ENCODE measurements around the gene DOCK6.

The DOCK6 gene

DNA sequence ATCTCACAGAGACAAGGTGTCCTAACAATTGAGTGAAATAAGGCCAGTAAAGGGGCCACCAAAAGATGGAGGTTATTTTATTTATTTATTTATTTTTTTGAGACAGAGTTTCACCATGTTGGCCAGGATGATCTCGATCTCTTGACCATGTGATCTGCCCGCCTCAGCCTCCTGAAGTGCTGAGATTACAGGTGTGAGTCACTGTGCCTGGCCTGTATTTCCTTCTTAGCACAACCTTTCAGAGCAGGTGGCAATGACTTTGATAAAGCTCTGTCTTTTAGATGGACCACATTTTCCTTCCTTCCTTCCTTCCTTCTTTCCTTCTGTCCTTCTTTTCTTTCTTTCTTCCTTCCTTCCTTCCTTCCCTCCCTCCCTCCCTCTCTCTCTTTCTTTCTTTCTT, 11.0 kb upstream of the DOCK6 start:
- TF ChIP-seq PPARA (CRISPR knock-in tag; IDR thresholded peaks at IDR 0.05; ENCODE audit: borderline replicate concordance), result no peak
- TF ChIP-seq ZNF8 (CRISPR knock-in tag; IDR thresholded peaks at IDR 0.05), result no peak
- TF ChIP-seq SNAI2 (CRISPR knock-in tag; IDR thresholded peaks at IDR 0.05), result no peak
- TF ChIP-seq, protein P1, sequence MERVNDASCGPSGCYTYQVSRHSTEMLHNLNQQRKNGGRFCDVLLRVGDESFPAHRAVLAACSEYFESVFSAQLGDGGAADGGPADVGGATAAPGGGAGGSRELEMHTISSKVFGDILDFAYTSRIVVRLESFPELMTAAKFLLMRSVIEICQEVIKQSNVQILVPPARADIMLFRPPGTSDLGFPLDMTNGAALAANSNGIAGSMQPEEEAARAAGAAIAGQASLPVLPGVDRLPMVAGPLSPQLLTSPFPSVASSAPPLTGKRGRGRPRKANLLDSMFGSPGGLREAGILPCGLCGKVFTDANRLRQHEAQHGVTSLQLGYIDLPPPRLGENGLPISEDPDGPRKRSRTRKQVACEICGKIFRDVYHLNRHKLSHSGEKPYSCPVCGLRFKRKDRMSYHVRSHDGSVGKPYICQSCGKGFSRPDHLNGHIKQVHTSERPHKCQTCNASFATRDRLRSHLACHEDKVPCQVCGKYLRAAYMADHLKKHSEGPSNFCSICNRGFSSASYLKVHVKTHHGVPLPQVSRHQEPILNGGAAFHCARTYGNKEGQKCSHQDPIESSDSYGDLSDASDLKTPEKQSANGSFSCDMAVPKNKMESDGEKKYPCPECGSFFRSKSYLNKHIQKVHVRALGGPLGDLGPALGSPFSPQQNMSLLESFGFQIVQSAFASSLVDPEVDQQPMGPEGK (CRISPR knock-in tag; IDR thresholded peaks at IDR 0.05; ENCODE audit: borderline replicate concordance), result no peak
- TF ChIP-seq ZC3H10 (CRISPR knock-in tag; IDR thresholded peaks at IDR 0.05), result no peak
- no peak for TF ChIP-seq GLIS3 (CRISPR knock-in tag; IDR thresholded peaks at IDR 0.05)
- TF ChIP-seq, protein P2, sequence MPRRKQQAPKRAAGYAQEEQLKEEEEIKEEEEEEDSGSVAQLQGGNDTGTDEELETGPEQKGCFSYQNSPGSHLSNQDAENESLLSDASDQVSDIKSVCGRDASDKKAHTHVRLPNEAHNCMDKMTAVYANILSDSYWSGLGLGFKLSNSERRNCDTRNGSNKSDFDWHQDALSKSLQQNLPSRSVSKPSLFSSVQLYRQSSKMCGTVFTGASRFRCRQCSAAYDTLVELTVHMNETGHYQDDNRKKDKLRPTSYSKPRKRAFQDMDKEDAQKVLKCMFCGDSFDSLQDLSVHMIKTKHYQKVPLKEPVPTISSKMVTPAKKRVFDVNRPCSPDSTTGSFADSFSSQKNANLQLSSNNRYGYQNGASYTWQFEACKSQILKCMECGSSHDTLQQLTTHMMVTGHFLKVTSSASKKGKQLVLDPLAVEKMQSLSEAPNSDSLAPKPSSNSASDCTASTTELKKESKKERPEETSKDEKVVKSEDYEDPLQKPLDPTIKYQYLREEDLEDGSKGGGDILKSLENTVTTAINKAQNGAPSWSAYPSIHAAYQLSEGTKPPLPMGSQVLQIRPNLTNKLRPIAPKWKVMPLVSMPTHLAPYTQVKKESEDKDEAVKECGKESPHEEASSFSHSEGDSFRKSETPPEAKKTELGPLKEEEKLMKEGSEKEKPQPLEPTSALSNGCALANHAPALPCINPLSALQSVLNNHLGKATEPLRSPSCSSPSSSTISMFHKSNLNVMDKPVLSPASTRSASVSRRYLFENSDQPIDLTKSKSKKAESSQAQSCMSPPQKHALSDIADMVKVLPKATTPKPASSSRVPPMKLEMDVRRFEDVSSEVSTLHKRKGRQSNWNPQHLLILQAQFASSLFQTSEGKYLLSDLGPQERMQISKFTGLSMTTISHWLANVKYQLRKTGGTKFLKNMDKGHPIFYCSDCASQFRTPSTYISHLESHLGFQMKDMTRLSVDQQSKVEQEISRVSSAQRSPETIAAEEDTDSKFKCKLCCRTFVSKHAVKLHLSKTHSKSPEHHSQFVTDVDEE (CRISPR knock-in tag; IDR thresholded peaks at IDR 0.05), result no peak
- no peak for TF ChIP-seq ESRRG (CRISPR knock-in tag; IDR thresholded peaks at IDR 0.05)
- TF ChIP-seq OSR1 (CRISPR knock-in tag; IDR thresholded peaks at IDR 0.05), result no peak
- TF ChIP-seq, protein P3, sequence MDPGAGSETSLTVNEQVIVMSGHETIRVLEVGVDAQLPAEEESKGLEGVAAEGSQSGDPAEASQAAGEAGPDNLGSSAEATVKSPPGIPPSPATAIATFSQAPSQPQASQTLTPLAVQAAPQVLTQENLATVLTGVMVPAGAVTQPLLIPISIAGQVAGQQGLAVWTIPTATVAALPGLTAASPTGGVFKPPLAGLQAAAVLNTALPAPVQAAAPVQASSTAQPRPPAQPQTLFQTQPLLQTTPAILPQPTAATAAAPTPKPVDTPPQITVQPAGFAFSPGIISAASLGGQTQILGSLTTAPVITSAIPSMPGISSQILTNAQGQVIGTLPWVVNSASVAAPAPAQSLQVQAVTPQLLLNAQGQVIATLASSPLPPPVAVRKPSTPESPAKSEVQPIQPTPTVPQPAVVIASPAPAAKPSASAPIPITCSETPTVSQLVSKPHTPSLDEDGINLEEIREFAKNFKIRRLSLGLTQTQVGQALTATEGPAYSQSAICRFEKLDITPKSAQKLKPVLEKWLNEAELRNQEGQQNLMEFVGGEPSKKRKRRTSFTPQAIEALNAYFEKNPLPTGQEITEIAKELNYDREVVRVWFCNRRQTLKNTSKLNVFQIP (CRISPR knock-in tag; IDR thresholded peaks at IDR 0.05; ENCODE audit: borderline replicate concordance, low read depth), result no peak
- TF ChIP-seq ZNF70 (CRISPR knock-in tag; IDR thresholded peaks at IDR 0.05), result no peak
- TF ChIP-seq ZFP3 (CRISPR knock-in tag; IDR thresholded peaks at IDR 0.05), result no peak
- TF ChIP-seq CREB5 (CRISPR knock-in tag; IDR thresholded peaks at IDR 0.05; ENCODE audit: low read depth), result no peak
- TF ChIP-seq, protein P4, sequence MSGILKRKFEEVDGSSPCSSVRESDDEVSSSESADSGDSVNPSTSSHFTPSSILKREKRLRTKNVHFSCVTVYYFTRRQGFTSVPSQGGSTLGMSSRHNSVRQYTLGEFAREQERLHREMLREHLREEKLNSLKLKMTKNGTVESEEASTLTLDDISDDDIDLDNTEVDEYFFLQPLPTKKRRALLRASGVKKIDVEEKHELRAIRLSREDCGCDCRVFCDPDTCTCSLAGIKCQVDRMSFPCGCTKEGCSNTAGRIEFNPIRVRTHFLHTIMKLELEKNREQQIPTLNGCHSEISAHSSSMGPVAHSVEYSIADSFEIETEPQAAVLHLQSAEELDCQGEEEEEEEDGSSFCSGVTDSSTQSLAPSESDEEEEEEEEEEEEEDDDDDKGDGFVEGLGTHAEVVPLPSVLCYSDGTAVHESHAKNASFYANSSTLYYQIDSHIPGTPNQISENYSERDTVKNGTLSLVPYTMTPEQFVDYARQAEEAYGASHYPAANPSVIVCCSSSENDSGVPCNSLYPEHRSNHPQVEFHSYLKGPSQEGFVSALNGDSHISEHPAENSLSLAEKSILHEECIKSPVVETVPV (CRISPR knock-in tag; IDR thresholded peaks at IDR 0.05), result no peak
- TF ChIP-seq TCF4 (CRISPR knock-in tag; IDR thresholded peaks at IDR 0.05; ENCODE audit: borderline replicate concordance), result no peak
- no peak for TF ChIP-seq ARNTL (CRISPR knock-in tag; IDR thresholded peaks at IDR 0.05; ENCODE audit: borderline replicate concordance, low read depth)
- no peak for TF ChIP-seq BACH2 (CRISPR knock-in tag; IDR thresholded peaks at IDR 0.05; ENCODE audit: borderline replicate concordance)
- ATAC-seq, result no peak

GRCh38 chr19:11269408-11269807, 7.1 kb upstream of the DOCK6 start:
- TF ChIP-seq TCF4 (CRISPR knock-in tag; IDR thresholded peaks at IDR 0.05; ENCODE audit: borderline replicate concordance) (no peak), ISL1 (CRISPR knock-in tag; IDR thresholded peaks at IDR 0.05) (no peak), SNAI2 (CRISPR knock-in tag; IDR thresholded peaks at IDR 0.05) (no peak), OSR1 (CRISPR knock-in tag; IDR thresholded peaks at IDR 0.05) (no peak), ZNF8 (CRISPR knock-in tag; IDR thresholded peaks at IDR 0.05) (no peak), ZFP3 (CRISPR knock-in tag; IDR thresholded peaks at IDR 0.05) (no peak), ZNF565 (CRISPR knock-in tag; conservative IDR thresholded peaks at IDR 0.05; ENCODE audit: low read depth) (no peak), TOX (CRISPR knock-in tag; IDR thresholded peaks at IDR 0.05; ENCODE audit: borderline replicate concordance) (no peak), ARNTL (CRISPR knock-in tag; IDR thresholded peaks at IDR 0.05; ENCODE audit: borderline replicate concordance, low read depth) (no peak), ZC3H10 (CRISPR knock-in tag; IDR thresholded peaks at IDR 0.05) (no peak), CSDC2 (CRISPR knock-in tag; IDR thresholded peaks at IDR 0.05) (no peak)
- TF ChIP-seq, protein P2 (CRISPR knock-in tag; IDR thresholded peaks at IDR 0.05), result no peak
- TF ChIP-seq, protein P1 (CRISPR knock-in tag; IDR thresholded peaks at IDR 0.05; ENCODE audit: borderline replicate concordance), result no peak
- peak; percentile 38 for ATAC-seq

Data from SK-N-SH treated with all-trans-retinoic acid at 6 μM for 48 hours (cell line).